Ovary (tissue), 3 donors: ENCODE data around the gene SULT2B1.

Experiments used
- POLR2A ChIP-seq: fragments of 450-650 bp; IDR thresholded peaks from one replicate; pipeline ENCODE4 v1.6.1; 2017; ENCODE audit warnings: antibody characterized with exemption, mild to moderate bottlenecking, moderate library complexity
- TF ChIP-seq, protein P1 (sequence below), 3 donors: fragments of 450-650 bp in 2 of 3; fragments of 200-600 bp in 1 of 3; IDR thresholded peaks; one replicate each; pipeline versions ENCODE4 v1.5.1 to v1.8.0; 2016 to 2022; ENCODE audit warnings: antibody characterized with exemption in 3 of 3, mild to moderate bottlenecking in 1 of 3
- donor health status: DM: no; HTN: no; CAD: no.

DNA sequence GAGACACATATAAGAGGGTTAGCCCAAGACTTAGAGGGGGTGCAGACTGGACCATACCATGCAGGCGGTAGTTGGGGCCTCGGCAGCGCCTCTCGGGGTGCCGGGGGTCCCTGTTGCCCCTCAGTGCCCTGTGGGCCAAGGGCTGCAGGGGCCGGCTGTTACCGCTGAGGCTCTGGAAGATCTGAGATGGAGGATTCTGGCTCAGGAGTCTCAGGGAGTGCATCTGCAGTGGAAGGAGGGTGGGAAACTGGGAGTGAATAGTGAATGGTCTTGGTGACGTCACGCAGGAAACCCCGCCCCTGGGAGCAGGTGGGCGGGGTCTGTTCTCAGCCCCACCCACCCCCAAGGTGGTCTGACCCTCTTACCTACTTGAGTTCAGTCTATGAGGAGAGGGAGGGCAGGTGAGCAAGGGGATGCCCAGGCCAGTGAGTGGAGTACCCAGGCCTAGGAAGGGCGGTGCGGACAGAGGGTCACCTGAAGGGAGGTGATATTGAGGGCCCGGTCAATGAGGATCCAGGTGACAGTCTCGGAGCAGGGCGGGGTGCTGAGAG, 86.9 kb downstream of the SULT2B1 start:
- TF ChIP-seq, protein P1, sequence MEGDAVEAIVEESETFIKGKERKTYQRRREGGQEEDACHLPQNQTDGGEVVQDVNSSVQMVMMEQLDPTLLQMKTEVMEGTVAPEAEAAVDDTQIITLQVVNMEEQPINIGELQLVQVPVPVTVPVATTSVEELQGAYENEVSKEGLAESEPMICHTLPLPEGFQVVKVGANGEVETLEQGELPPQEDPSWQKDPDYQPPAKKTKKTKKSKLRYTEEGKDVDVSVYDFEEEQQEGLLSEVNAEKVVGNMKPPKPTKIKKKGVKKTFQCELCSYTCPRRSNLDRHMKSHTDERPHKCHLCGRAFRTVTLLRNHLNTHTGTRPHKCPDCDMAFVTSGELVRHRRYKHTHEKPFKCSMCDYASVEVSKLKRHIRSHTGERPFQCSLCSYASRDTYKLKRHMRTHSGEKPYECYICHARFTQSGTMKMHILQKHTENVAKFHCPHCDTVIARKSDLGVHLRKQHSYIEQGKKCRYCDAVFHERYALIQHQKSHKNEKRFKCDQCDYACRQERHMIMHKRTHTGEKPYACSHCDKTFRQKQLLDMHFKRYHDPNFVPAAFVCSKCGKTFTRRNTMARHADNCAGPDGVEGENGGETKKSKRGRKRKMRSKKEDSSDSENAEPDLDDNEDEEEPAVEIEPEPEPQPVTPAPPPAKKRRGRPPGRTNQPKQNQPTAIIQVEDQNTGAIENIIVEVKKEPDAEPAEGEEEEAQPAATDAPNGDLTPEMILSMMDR (IDR thresholded peaks at IDR 0.05): no peak
- no peak for TF ChIP-seq POLR2A
